Activated T-cell treated with anti-CD3 and anti-CD28 coated beads, Interleukin-2, amount 50 U/mL, for 1 hour (primary cell): ENCODE measurements around the gene RNF212.

Source experiments
- DNase-seq: peaks from one replicate; pipeline ENCODE4 v3.0.0-alpha.2; 2020

RNF212 gene

DNA sequence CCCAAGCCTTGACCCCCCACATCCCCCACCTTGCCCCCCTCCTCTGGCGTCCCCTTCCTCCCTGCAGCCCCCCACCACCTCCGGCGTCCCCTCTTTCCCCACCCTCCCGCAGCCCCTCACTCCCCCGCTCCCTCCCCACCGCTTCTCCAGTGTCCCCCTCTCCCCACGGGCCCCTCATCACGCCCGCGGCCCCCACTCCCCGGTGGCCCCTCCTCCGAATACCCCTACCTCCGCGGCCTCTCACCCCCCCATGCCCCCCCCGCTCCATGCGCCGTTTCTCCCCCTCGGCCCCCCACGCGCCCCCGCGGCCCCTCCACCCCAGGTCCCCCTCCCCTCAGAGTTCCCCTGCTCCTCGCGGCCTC, 562 bp downstream of the RNF212 start:
- no peak for DNase-seq

DNA sequence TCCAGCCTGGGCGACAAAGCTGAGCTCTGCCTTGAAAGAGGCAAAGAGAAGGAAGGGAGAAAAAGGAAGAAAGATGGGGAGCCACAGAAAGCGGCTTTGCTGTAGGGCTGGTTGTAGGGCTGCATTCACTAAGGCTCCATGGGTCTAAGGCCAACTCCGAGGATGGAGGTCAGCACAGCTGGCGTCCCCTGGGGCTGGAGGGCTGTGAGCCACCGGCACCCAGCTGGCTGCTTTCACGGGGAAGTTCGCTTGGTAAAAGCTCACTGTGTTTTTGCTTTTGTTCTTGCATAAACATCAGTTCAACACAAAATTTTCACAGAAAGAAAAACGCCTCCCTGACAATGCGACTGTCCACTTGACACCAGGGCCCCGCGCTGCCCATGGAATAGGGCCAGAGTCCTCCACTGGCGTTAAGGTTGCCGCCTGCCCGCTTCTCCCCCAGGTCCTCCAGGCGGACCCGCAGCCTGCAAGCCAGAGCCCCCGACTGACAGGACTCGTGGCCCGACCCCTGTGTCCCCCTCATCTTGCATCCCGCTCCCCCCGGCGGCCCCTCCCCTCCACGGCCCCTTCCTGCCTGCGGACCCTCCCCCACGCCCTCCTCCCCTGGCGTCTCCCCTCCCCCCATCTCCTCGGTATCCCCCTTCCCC, 1.1 kb downstream of the RNF212 start:
- no peak for DNase-seq

DNA sequence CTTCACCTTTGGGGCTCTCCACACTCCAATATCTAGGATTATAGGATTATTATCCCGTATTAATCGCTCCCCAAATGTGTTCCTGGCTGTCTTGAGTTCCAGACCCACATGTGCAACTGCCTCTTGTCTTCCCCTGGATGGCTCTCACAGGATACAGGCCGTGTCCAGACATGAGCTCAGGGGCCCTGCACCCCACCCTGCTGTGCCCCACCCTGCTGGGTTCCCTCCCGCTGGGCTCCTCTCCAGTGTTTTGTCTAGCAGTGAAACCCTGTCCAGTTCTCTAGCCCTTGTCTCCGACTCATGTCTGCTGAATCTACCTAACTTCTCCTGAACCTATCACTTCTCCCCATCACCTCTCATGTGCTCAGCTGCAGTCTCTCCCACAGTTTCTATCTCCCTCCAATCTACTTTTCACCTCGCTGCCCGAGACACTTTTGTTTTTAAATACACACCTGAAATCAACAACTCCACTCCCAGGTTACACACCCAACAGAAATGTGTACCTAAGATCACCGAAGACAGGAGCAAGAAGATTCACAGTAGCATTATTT, 2.0 kb downstream of the RNF212 start:
- DNase-seq = no peak

DNA sequence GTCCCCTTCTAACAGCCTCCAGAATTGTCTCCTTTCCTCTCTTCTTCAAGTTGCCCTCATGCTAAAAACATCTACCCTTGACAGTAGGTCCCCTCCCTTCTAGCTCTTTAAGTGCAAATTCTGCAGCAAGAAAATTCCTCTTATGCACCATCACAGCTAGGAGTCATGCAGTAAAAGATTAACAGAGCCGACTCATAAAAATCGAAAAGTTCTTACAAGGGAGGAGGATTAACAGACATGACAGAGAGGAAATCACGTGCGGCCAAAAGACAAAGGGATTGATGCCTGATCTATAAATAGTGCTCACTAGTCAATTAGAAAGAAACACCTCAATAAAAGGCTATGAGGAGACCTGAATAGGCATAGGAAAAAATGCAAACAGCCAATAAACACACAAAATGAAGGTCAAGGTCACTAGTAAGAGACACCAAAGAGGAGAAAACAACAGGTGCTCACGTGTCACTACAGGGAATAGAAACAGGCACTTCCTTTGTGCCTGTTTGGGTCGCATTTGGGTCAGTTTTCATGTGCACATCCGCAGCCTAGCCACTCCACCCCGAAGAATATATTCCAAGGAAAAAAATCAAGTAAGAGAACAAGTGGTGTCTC, 3.4 kb downstream of the RNF212 start:
- no peak for DNase-seq

DNA sequence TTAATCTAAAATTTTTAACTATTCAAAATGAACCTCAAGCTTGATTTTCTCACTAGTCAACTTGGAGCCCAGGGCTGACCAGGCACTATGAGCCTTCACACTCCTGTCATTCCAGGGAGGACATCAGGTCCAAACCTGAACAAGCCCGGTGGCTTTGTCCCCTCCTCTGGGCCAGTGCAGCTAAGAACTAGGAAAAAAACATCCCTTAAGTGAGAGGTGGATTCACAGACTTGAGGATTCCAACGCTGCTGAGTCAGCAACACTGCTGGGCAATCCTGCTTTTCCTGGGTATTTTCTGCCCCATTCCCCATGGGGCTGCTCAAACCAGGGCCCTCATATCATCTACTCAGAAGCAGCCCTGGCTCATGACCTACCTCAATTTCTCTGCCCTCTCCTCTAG, 4.0 kb downstream of the RNF212 start:
- DNase-seq = no peak

DNA sequence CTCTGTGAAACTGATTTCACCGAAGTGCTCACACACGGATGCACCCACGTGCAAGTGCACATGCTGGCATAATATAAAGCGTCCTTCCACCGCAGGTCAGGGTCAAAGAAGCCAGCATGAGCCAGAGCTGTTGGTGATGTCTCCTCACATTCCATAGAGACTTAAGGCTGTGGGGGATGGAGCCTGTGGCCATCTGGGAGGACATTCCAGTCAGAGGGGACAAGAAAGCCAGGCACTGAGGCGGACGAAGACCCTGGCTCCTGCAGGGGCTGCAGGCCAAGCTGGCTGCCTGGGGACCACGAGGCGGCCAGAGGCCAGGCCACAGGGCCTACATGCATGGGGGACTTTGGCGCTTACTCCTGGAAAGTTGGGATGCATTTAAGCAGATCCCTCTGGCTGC, 7.7 kb downstream of the RNF212 start:
- DNase-seq = no peak

DNA sequence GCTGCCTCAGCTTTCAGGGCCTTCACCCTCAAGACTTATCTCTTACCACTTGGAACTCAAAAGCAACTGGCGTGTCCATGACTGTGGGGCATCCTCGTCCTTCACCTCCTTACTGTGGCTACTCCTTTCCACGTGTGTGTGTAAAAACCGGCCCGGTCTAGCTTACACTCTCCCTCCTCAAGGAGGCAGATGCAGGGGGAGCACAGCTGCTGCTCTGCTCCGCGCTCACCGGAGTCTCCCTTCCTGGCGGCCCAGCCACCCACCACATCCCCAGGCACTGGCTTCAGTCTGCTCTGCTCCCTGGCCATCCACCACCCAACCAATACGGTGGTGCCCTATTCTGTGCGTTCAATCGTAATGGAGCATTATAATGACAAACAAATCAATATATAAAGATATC, 8.3 kb downstream of the RNF212 start:
- DNase-seq = no peak

DNA sequence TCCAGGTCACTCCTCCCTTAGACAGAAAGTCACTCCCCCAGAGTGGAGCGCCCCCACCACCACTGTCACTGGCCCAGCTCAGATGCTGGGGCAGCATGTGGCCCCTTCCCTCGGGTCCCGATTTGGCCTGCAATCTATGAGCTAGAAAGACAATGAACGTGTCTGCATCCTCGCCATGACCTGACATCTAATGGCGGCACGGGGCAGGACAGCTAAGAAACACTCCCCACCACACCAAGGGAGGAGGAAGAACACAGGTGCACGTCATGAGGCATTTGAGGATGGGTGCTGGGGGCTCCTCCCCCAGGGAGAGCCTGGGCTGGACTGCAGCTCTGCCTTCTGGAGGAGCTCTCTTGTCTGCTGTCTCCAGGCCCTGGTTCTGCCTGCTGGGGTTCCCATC, 8.7 kb downstream of the RNF212 start:
- DNase-seq = no peak

DNA sequence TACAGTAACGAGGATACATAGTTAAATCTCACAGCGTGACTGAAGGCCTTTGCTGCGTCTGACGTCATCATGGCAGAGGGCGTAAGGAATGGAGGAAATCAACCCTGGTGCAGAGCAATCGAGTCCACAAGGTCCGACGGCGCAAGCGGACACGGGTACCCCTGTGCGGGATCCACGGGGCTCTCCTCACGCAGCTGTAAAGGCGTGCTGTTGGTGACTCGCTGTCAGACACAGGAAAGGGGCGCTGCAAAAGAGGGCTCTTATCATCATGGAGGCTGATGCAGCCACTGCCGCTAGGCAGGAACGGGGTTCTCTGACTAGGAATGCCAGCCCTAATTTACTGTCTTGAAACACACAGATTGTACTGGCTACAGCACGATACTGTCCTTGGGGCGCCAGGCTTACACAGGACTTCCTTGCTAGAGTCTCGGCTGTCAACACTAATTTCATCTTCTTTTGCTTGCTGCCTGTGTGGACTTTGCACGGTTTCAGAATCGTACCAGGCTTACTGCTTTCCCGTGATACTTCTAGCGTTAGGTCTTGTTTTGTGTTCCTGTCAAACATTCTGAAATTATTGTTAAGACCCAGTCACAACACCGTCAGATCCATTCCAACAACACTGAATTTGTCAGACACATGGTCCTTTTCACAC, 13.6 kb downstream of the RNF212 start:
- DNase-seq = no peak

DNA sequence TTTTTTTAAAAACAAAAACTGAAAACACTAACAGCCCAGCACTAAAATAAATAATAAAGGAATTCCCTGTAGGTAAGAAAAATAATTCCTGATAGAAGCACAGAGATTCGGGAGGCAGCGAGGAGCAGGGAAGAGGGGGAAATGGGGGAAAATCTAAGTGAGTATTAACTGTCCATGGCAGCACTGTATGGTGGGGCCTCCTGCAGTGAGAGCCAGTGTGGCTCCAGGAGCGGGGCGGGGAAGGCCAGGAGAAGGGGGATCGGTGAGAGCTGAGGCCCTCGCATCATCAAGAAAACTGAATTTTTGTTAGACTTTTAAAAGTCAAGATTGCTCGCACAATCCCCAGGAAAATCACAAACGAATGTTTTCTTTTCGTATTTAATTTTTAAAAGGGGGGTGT, 14.1 kb downstream of the RNF212 start:
- no peak for DNase-seq

DNA sequence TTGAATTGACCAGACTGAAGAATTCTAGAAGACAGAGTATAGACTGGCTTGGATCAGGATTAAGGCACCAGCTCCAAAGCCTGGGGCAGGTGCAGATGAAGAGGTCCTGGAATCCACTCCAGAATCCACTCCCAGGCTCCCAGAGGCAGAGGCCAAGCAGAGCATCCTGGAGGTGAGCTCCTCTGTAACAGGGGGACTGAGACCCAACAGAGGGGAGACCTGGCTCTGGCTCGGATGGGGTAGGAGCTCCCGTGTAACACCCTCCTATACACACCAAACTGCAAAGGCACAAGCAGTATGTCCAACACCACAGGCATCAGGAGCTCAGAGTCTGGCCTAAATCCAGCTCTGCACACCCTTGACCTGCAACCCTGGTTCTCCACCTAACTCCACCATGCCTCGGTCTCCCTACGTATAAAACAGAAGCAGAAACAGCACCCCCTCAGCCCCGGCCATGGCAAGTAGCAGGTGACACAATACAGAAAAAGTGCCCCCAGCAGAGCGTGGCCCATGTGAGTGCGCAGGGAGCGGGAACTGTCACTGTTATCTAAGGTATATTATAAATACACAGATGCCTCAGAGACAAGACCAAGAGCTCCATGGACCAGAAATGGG, 14.9 kb downstream of the RNF212 start:
- DNase-seq = no peak

DNA sequence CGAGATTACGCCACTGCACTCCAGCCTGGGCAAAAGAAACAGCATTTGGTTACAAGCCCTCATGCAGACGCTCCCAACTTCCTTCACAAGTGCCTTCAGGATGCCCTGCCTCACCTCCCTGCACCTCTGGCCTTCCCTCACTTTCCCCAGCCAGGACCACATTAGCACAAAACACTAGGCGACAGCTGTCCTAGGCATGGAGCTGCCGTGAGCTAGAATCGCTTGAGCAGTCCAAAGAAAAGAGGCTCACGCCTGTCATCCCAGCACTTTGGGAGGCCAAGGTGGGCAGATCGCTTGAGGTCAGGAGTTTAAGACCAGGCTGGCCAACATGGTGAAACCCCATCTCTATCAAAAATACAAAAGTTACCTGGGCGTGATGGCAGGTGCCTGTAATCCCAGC, 15.8 kb downstream of the RNF212 start:
- no peak for DNase-seq

DNA sequence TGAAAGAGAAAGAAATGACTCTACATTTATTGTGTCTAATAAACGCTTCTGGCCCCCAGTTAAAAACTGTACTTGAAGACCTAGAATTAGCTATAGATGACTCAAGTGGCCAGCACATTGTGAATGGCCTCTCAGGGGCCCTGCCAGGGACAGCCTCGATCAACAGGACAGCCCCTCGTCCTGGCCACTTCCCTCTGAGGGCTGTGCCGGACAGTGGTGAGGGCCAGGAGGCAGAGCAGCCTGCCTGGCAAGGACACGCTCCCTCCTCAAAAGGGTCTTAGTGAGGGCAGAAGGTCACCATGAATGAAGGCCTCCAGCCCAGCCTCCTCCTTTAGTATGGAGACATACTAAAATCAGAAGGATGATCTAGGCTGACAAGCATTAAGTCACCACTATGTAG, 16.5 kb downstream of the RNF212 start:
- no peak for DNase-seq

DNA sequence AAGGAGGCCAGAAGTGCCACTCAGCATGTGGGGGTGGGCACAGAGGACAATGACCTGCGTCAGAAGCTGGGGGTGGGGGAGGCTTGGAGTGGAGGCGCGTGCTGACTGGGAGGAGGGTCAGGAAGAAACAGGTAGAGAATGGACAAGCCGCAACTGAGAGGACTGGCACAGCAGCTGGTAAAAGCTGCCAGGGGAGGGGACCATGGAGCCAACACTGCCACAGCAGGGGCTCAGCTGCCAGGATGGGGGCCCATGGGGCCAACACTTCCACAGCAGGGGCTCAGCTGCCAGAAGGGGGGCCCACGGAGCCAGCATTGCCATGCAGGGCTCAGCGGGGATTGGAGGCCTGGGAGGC, 19.1 kb downstream of the RNF212 start:
- DNase-seq = no peak

DNA sequence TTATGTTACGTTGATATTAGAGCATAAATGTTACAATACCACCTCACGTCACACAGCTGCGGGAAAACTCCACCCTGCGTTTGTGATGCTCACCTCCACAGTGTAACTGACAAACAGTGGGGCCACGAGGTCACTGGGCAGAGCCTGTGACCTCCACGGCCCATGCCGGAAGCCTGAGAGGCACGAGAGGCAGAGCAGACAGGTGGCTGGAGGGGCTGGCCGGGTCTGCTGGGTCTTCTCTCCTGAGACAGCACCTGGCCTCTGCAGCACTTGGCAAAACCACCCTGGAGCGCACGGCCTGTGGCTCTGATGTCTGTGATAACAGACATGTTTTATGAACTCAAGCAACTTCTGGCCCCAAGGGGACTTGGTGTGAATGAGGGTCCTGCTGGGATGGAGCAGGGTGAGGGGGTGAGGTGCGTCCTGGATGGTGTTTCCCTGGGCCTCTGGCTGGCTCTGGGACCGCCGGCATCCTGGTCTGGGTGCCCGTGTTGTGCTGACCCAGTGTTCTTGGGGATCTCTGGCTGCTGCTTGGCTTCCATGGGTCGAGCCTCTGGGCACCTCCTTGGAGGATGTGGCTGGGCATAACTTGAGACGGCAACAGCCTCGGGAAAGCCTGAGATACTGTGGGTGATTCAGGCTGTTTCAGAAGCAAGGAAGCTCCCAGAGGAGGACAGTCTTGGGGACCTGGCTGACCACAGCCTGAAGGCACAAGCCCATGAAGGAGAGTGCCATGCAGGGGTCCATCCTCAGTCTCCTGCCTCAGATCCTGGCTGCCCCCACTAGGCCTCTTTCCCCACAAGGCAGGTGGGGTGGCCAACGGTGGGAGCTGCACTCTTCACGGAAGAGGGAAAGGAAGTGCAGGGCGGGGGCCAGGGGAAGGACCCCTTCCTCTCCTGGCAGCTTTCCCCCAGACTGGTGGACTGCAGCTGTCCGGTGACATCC, 19.7 kb downstream of the RNF212 start:
- DNase-seq = no peak

DNA sequence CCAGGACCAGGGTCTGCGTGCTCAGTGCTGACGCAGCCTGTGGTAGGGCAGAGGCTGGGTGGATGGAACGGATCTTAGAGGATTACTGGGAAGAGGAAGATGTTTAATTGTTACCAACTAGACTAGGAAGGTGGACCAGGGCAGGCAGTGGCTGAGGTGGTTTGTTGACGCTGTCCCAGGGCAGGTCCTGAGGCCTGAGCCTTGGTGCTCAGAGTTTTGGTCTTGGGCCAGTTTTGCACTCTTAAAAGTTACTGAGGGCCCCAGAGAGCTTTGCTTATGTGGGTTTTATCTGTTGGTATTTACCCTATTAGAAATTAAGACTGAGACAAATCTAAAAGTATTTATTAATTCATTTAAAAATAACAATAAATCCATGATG, 20.4 kb downstream of the RNF212 start:
- DNase-seq = no peak

DNA sequence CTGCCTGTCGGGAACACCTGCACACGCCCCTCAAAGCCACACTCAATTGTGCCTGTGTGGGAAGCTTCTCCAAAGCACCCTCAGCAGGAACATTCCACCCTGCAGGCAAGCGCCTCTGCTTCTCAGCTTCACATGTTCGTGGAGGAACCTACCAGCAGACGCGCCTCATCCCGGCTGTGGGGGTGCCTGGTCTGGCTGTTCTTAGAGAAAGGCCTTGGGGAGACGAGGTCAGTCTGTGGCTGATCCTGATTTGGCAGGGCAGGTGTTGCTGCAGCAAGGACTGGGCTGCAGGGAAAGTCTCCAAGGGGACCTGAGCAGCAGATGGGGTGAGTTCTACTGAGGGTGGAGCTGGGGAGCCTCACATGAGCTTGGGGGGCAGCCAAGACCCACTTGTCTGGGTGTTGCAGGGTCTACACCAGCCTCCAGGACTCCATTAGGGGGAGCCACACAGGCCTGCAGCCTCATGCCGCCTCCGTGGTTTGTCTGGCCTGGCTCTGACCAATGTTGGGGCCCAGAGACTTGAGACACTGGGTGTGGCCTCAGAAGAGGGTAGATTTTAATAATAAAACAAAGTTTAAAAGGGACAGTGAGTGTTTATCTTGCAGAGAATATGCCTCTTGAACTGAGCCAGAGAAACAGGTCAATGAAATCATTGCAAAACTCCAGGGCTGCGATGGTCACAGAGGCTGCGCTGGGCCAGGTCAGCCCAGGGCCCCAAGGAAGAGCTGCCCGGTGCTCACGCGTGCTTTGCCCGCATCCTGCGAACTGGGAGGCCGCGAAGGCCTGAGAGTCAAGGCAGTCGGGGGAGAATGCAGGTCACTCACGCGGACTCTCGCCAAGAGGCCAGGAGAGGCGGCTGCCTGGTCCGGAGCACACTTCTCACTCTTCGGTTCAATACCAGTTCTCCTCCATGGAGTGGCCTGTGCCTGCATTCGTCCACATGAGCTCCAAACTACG, 21.1 kb downstream of the RNF212 start:
- DNase-seq = no peak

DNA sequence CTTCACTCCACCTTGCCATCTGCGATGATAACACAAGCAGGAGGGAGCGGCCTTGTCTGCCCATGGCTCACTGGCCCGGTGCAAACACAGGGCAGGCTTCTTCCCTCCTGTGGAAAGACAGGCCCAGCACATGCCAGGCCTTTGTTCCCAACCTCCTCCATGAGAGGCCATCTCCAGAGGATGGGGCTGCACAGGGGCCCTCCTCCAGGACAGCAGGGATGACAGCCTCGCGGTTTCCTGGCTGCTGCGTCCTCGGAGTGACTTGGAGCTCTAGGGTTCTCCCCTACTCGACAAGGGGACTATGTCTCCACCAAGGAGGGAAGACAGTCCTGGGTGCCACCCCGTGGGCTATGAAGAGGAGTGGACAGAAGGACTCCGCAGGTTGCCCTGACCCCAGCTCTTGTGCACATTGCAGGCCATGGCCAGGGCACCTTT, 21.8 kb downstream of the RNF212 start:
- DNase-seq = no peak

DNA sequence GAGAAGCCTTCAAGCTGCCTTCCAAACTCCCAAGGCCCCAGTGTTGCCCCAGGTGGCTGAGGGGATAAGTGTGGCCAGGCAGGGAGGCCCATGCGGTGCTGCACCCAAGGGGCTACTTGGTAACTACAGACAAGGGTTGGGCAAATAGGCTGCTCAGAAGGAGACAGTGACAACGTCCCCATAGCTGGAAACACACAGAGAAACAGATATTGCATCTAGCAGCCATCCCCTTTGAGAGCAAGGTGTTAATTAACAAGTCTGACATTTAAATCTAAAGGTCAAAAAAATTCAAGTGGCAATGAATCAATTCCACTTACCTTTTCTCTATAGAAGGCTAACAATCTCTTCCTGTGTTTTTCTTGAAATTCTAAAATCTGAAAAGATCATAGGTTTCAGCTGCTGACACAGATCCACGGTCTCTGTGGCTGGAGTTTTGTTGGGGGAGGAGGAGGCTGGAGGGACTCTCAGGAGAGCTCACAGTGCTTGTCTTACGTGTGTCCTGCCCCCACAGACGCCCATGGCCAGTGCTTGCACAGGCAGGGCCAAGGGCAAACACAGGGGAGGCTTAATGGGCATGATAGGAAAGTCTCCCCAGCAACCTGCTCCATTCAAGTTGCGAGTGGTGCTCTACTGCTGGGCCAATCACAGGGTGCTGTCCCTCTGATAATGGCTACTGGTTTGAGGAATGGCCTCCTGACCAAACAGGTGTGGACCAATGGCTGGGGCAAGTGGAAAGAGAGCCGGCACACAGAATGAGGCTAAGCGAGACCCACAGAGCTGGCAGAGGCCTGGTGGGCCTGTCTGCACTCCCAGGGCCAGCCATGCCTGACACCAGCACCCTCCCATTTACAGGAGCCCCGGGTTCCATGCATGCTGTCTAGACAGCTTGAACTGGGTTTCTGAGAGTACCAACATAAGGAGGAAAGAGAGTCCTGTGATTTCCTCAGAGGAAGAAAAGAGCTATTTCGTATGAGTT, 22.6 kb downstream of the RNF212 start:
- no peak for DNase-seq

DNA sequence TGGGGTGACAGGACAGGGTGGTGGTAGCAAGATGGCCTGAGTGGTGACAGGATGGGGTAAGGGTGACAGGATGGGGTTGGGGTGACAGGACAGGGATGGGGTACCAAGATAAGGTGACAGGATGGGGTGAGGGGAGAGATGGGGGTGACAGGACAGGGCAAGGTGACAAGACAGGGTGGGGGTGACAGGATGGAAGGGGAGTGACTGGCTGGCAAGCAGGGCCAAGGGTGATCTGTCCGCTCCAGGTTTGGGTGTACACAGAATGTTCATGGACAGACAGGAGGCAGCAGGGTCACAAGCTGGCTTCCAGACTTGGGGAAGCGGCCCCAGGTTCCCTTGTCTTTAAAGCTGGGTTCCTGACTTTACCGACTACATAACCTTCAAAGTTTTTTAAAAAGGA, 23.3 kb downstream of the RNF212 start:
- no peak for DNase-seq

DNA sequence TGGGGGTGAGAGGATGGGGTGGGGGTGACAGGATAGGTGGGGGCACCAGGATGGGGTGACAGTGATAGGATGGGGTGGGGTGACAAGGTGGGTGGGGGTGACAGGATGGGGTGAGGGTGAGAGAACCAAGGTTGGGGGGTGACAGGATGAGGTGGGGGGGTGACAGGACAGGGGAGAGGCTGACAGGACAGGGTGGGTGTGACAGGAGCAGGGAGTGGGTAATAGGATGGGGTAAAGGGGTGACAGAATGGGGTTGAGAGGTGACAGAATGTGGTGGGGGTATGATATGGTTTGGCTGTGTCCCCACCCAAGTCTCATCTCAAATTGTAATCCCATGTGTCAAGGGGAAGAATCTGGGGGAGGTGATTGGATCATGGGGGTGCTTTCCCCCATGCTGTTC, 26.0 kb downstream of the RNF212 start:
- no peak for DNase-seq
